HG03135 (cell line): ENCODE results near the gene GAB2.

Experiments
- ATAC-seq: cut with Tn5 transposase; IDR thresholded peaks from one replicate; pipeline ENCODE4 v1.9.1; 2021; ENCODE audit warnings: mild to moderate bottlenecking, moderate library complexity; ENCODE audit not compliant: unreplicated experiment

Gene GAB2

DNA sequence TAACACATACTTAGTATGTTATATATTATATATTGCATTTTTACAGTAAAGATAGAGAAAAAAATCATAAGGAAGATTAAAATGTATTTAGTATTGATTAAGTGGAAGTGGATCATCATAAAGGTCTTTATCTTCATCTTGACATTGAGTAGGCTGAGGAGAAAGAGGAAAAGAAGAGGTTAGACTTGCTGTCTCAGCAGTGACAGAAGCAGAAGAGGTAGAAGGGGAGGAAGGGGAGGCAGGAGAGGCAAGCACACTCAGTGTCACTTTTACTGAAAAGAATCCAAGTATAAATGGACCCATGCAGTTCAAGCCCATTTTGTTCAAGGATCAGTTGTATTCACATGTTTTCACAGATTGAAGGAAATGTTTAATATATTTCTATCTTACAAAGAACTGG is 69.7 kb downstream of the GAB2 start:
- ATAC-seq, result no peak

DNA sequence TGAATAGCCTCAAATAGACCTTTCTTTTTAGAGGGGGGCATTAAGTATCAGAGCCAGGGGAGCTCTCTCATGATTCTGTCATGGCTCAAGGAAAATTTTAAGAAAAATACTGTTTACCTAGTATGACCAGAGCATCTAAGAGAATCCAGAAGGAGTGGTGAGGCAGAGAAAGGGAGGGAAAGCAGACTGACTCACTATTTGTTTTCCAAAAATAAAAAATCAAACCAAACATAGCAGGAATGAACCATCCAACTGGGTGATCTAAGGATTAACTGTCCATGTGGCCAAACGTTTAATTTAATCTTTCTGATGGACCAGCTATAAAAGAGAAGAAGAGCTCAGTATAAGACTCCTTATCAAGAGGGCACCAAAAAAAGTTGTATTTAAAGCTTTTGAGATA is 70.8 kb downstream of the GAB2 start:
- no peak for ATAC-seq

DNA sequence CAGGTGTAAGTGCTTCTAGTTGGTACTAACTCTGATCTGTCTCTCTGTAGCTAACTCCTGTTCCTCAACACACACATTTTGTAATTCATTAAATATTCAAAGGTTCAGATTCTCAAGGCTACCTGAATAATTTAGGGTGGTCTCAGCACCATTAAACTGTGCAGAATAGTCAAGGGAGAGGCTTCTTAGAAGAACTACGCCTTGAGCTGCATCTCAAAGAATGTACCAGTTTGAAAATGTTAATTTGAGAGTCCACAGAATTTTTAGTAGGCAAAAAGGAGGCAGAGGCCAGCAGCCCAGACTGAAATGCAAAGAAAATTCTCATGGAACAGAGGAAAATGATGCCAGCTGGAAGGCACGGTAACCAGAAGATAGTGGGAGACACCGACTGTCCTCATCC is 72.2 kb downstream of the GAB2 start:
- no peak for ATAC-seq

DNA sequence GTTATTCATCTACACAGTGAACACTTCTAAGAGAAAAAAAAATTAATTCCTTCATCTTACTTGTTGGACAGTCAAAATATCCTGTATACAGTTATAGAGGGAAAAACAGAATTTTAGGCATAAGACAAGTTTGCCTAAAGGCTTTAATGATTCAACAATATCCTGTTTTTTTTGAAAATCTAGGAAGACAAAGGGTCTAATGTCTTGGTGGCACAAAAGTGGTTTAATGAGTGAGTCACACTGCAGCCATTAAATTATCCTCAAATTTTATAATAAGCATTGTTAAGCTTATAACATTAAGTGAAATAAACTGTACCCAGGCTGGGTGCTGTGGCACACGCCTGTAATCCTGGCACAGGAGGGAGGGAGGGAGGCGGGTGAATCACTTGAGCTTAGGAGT is 72.9 kb downstream of the GAB2 start:
- ATAC-seq, result no peak

DNA sequence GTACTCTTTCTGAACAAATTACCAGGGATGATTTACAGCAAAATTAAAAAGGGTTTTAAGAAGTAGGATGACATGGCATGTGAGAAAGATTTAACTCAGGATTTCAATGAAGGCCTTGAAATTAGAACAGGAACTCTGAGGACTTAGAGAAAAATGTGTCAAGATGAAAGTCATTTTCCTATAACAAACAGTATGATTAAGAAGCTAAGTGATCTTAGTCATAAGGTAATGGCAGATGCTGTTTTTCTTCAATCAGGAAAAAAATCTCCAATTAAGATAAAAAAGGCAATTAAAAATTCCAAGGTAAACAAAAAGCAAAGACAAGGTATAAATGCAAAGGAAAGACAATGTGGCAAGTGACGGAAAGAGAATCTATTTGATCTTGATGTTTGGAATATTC is 73.5 kb downstream of the GAB2 start:
- no peak for ATAC-seq

DNA sequence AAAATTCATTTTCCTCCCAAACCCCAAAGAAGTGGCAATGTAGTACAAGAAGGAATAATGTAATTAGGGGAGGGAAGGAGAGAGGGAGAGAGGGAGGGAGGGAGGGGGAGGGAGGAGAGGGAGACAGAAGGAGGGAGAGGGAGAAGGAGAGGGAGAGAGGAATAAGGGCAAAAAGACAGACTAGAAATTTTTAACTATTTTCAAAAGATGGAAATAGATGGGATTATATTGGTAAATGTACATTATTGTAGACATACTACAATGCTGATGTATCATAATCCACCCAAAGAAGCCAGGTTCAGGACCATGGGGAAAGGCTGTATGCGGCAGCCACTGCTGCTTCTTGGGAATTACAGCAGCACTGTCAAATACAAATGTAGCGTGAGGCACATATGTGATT is 74.3 kb downstream of the GAB2 start:
- no peak for ATAC-seq

DNA sequence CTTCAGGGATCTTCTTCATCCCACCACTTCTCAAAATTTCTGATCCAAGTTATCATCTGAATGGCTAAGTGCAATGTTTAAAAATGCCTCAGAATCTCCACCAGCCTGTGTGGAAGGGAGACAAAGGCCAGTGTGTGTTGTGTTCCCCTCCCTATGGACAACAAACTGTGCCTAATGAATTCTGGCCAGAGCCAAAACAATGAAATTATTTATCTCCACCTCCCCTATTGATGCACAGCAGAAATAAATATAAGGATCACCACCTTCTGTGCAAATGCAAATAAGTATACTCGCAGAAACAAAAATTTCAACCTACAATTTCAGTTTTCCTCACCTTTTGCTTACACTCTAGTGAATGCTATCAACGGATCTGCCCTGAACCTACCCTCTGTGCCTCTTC is 75.8 kb downstream of the GAB2 start:
- ATAC-seq, result no peak

DNA sequence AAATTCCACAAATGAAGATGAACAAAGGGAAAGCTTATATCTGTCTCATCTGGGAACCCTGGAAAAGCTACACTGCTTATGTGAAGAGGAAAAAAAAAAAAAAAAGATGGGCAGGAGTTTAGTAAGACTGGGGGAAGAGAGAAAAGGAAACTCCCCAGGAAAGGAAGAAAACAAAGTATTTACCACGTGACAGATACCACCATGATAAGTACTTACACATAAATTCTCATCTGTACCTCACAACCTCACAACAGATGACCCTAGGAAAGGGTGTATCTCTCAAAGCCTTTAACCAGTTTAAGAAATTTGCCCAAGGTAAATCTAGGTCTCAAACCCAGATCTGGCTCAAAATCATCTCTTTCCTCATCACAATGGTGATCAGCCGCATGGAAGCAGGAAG is 77.1 kb downstream of the GAB2 start:
- no peak for ATAC-seq

DNA sequence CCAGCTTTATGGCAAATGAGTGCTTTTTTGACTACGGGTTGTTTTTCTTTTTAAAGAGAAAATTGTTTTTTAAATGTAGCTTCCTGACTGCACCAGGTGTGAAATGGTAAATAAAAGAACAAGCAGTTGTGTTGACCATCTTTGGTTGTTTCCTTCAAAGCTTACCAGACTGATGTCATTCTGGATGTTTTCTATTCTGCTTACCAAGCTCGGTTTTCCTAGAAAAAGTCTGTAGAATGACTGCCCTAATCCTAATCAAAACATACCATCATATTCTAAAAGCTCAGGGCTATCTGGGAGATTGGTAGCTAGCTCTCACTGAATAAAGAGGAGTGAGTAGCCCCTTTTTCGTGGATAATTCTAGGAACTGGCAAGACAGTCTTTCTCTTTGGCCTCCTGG is 77.7 kb downstream of the GAB2 start:
- ATAC-seq, result no peak

DNA sequence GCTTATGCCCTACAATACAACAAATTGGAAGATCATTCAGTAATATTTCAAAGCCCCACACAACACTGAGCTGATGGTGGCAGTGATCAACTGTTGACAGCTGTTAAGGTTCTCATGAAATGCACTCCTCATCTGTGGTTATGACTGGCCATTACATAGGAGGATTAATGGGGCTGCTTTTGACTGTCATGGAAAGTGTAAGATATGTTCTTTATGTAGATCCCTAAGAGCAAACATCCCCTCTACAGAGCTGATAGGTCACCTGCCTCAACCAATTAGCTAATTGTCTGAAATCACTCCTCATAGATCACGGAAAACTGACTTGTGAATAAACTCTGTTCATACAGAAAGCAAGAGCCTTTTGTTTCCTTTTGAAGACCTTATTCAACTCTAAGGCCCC is 78.1 kb downstream of the GAB2 start:
- ATAC-seq, result no peak

DNA sequence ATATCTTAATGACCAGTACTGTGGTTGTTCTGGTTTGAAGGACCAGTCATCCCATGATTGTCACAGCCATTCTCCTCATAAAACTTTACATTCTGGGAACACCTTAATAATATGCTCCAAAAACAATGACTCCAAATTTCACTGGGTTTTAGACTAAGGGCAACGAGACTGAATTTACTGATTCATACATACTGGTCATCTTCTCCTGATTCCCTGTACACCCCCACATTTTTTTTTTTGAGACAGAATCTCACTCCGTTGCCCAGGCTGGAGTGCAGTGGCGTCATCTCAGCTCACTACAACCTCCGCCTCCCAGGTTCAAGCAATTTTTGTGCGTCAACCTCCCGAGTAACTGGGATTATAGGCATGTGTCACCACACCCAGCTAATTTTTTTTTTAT is 78.9 kb downstream of the GAB2 start:
- ATAC-seq, result no peak

DNA sequence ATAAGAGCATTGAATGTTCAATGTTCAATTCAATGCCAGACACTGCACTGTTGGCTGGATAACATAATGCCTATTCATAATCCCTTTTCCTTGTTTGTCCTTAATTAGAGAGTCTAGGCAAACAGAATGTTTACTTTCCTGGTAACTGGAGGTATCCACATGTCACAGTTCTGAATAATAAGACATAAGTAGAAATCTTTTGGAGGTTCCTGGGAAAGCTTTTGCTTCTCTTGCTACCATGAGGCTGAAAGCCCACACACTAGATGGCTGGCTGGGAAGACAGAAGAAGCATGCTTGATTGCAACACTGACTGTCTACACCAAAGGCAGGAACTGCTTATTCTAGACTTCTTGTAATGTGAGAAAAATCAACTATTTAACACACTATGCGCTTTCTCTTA is 79.5 kb downstream of the GAB2 start:
- no peak for ATAC-seq

DNA sequence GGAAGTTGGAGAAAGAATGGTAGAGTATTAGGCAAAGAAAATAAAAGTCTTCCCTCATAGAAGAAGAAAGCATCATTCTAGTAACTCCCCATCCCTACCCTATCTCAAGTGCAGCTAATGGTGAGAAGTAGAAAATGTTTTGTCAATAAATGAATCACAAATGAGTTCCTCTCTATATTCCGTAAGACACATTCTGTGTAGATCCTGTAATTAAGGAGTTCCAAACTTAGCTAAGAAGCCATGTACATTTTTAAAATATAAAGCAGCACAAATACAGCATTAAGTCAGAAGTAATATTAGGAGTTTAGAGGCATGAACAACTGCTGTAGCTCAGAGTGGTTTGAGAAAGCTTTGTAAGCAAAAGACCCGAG is 80.1 kb downstream of the GAB2 start:
- ATAC-seq, result no peak

DNA sequence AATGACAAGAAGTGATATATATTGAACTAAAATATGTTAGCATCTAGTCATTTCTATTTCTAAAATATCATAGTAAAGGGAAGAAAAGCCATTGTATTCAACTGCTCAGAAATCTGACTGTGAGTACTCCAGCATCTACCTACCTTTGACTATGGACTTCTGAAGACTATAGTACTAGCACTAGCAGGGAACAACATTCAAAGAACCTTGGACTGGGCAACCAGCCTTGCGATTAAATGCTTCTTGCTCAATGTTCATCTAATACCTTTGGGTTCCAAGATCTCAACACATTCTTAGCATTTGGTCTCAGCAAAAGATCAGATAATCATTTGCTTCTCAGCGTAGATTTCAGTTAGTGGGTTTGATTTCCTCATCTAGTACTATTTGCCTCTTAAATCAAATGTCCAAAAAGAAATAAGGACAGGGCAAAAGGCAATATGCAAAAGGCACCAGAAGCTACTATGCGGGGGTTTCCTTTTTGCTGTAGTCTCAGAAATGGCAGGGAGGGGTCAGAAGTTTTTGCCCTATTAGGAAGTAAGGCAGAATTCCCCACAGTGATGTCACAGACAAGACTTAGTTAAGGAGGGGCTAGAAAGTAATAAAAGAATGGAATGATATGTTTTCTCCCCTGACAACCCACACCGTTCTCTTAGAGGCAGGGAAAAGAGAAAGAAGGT is 80.6 kb downstream of the GAB2 start:
- no peak for ATAC-seq

DNA sequence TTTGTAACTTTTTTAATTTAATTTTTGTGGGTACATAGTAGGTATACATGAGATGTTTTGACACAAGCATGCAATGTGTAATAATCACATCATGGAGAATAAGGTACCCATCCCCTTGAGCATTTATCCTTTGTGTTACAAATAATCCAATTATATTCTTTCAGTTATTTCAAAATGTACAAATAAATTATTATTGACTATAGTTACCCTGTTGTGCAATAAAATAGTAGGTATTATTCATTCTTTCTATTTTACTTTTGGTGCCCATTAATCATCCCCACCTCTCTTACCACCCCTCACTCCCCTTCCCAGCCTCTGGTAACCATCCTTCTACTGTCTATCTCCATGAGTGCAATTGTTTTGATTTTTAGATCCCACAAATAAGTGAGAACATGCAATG is 83.5 kb downstream of the GAB2 start:
- no peak for ATAC-seq

DNA sequence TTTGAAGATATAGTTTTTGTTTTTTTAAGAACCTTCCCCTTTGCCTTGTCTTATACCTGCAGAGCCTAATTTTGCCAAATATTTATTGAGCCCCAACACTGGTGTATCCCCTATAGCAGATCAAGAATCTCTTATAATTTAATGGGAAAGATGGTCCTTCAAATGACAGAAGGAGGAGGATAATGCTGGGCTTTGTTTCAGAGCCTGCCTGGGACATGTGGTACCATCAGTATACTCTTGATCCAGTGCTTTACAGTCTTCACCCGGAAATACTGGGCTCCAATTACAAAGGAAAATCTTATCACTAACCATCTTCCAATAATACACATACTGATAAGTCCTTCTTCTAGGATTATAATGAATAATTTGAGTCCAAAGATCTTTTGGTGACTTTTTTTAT is 84.7 kb downstream of the GAB2 start:
- no peak for ATAC-seq

DNA sequence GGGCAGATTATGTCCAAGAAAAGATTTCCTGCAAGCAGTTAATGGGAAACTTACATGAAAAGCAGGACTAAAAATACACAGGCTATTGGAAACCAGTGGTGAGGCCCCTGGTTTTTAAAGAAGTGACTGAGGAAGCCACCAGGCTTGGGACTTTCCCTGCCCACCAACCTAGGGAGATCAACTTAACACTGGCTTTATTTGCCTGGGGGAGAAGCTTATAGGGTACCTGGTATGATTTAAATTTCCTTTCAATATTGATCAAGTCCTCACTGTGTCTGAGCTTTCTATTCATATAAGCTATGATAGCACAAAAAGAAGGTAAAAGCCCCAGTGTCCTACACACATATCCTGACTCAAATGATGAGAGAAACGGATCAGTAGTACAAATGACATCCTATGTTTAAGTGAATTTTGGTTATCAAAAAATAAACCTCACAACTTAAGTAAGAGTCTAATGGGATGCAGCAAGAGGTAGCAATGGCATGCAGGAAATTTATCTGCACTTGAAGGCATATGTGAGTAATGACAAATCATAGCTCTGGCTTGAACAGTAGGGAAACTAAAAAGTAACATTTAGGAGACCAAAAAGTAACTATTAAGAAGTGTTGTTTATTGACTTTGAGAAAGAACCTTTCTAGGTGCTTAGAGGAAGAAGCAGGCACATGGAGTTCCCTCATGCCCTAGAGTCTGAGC is 85.3 kb downstream of the GAB2 start:
- no peak for ATAC-seq

DNA sequence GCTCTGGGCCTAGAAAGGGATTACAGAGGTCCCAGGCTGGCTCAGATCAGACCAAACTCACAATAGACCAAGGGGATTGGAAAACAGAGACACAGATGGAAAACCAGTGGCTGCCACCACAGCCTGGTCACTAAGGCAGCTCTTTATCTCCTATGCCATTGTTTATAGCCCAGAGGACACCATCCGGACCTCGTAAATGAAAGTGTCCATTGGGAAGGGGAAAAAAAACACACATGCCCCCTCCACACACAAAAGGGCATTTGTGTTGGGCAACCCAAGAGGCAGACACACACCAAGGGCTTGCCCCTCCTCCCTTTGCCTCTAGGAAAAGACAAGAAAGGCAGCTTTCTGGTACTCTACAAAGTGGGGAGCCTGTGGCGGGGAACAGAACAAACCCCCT is 85.9 kb downstream of the GAB2 start:
- ATAC-seq, result no peak

DNA sequence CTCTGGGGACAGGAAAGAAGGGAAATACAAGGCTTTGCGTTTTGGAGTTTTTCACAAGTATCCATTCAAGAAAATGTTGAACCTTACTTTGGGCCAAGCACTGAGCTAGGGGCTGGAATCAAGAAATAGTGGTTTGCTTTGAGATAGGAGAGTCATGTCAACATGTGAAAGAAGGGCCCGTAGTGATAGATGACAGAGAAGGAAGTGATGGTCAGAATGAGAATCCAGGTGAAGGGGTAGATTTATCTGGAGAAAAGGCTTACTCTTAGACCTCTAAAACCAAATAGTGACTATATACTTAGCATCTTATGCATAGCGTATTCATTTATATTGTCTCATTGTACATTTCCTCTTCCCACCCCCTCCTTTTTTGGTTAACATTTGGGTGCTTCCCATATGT is 87.3 kb downstream of the GAB2 start:
- no peak for ATAC-seq

DNA sequence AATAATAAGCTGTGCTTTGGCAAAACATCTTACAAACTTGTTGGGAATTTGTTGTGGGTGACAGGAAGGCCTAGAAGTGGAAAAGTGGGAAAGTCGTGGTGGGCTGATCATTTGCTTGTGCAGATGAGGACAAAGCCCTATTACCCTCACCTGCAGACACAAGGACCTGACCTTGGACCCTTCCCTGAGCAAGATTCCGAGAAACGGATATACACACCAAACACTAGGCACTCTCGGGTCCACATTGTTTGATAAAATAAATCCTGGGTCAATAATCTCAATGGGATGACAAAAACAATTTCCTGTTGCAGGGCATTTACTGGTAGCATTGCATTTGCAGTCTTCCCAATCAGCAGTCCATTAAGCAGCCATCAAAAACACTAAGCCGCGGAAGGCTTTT is 89.7 kb downstream of the GAB2 start:
- ATAC-seq, result no peak

DNA sequence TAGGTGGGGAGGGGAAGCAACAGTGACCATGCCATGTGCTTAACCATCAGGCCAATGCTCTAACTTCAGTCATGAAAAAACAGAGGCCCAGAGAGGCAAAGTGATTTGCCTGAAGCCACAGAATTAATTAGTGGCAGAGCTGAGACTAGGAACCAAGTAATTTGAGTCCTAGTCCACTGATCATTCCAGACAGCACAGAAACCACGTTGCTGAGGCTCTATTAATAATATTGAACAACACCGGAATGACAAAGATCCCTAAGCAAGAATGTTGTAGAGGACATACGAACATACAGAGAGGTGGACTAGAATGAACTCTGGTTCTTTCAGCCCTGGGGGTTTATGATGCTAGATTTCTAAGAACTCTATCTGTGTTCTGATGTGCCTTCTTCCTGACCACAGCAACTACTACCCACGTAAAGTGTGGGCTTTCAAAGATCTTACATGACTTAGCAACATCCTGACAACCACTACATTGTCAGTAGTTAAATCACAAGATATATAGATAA is 92.3 kb downstream of the GAB2 start:
- no peak for ATAC-seq

DNA sequence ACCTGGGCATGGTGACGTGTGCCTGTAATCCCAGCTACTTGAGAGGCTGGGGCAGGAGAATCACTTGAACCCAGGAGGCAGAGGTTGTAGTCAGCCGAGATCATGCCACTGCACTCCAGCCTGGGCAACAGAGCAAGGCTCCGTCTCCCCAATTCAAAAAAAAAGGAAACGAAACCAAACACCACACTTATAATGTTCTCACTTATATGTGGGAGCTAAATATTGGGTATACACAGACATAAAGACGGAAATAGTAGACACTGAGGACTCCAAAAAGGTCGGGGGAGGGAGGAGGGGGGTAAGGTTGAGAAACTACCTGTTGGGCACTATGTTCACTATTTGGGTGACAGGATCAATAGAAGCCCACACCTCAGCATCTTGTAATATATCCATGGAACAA is 94.3 kb downstream of the GAB2 start:
- no peak for ATAC-seq

DNA sequence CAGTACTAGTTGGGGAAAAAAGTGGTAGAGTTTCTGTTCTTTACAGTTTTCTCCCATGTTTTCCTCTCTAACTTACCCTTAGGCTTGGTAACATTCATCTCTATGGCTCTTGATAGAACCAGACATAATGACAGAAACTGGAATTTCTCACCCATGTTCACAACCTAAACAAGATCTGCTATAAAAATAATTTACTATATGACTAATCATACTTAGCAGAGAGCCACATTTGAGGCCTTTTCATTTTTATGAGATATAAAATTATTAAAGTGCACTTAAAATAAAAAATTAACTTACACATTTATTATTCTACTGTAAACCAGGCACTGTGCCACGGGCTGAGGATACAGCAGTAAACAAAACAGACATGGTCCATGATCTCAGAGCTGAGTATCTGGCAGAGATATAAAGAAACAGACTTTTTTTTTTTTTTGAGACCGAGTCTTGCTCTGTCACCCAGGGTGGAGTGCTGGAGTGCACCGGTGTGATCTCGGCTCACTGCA is 98.1 kb downstream of the GAB2 start:
- no peak for ATAC-seq
